ENCODE data around the gene SOAT1.

Gene SOAT1

GRCh38 chr1:179305450-179305849 is 11.9 kb downstream of the SOAT1 start:
- no peak for DNase-seq (ENCODE audit: low read depth in 2 of 2)

- DNase-seq (ENCODE audit: low read depth in 2 of 2): no peak
Observed at GRCh38 chr1:179310291-179310690, 16.7 kb downstream of the SOAT1 start.

- DNase-seq (ENCODE audit: low read depth in 2 of 2): no peak
Observed at GRCh38 chr1:179310721-179311120, 17.1 kb downstream of the SOAT1 start.

- DNase-seq (ENCODE audit: low read depth in 2 of 2): no peak
Observed at GRCh38 chr1:179311149-179311700, 17.6 kb downstream of the SOAT1 start.

GRCh38 chr1:179313004-179313403 is 19.4 kb downstream of the SOAT1 start:
- DNase-seq (ENCODE audit: low read depth in 2 of 2): no peak

- no peak for DNase-seq (ENCODE audit: low read depth in 2 of 2)
Observed at GRCh38 chr1:179314928-179315327, 21.3 kb downstream of the SOAT1 start.

GRCh38 chr1:179318491-179318890 is 24.9 kb downstream of the SOAT1 start:
- DNase-seq (ENCODE audit: low read depth in 2 of 2): no peak

GRCh38 chr1:179321533-179322216 is 28.1 kb downstream of the SOAT1 start:
- no peak for DNase-seq (ENCODE audit: low read depth in 2 of 2)

GRCh38 chr1:179322557-179322956 is 29.0 kb downstream of the SOAT1 start:
- DNase-seq (ENCODE audit: low read depth in 2 of 2): no peak

- no peak for DNase-seq (ENCODE audit: low read depth in 2 of 2)
Observed at GRCh38 chr1:179323436-179323835, 29.8 kb downstream of the SOAT1 start.

GRCh38 chr1:179325836-179326235 is 32.2 kb downstream of the SOAT1 start:
- DNase-seq (ENCODE audit: low read depth in 2 of 2): no peak

- no peak for DNase-seq (ENCODE audit: low read depth in 2 of 2)
Observed at GRCh38 chr1:179326746-179327145, 33.1 kb downstream of the SOAT1 start.

GRCh38 chr1:179327196-179327595 is 33.6 kb downstream of the SOAT1 start:
- no peak for DNase-seq (ENCODE audit: low read depth in 2 of 2)

- no peak for DNase-seq (ENCODE audit: low read depth in 2 of 2)
Observed at GRCh38 chr1:179327679-179328078, 34.1 kb downstream of the SOAT1 start.

GRCh38 chr1:179329862-179330261 is 36.3 kb downstream of the SOAT1 start:
- no peak for DNase-seq (ENCODE audit: low read depth in 2 of 2)

- no peak for DNase-seq (ENCODE audit: low read depth in 2 of 2)
Observed at GRCh38 chr1:179334440-179334839, 40.8 kb downstream of the SOAT1 start.

- DNase-seq (ENCODE audit: low read depth in 2 of 2): no peak
Observed at GRCh38 chr1:179337288-179337687, 43.7 kb downstream of the SOAT1 start.

GRCh38 chr1:179337942-179338560 is 44.5 kb downstream of the SOAT1 start:
- DNase-seq (ENCODE audit: low read depth in 2 of 2): no peak

- no peak for DNase-seq (ENCODE audit: low read depth in 2 of 2)
Observed at GRCh38 chr1:179340918-179341317, 47.3 kb downstream of the SOAT1 start.

GRCh38 chr1:179341943-179342547 is 48.4 kb downstream of the SOAT1 start:
- DNase-seq (ENCODE audit: low read depth in 2 of 2): no peak

- no peak for DNase-seq (ENCODE audit: low read depth in 2 of 2)
Observed at GRCh38 chr1:179342740-179343404, 49.3 kb downstream of the SOAT1 start.

GRCh38 chr1:179351281-179351680 is 57.7 kb downstream of the SOAT1 start:
- no peak for DNase-seq (ENCODE audit: low read depth in 2 of 2)
